Measurements from ENCODE around the gene UNC13B.

DNA sequence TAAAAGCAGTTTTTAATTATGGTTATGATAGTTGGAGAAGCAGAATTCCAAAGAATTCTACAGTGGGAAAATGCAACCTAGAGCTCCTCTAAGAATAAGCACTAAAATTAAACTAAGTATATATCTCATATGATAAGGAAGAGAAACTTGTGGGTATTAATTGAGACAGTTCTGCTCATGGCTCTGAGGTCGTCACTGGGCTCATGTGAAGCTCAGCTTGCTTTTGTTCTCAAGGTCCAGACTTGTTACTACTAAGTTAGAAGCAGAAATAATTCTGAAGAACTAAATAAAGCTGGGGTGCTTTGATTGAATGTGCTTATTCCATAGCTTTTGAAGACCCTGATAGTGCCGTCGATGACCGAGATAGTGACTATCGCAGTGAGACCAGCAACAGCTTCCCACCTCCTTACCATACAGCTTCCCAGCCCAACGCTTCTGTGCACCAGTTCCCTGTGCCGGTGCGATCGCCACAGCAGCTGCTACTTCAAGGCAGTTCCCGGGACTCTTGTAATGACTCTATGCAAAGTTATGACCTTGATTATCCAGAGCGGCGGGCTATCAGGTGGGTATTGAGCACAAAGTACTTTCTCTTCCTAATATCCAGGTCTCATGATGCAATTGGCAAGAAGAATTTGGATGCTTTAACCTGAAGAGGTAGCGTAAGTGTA is 133.7 kb downstream of the UNC13B start:
- no peak for TF ChIP-seq EP400 (IDR thresholded peaks at IDR 0.05)
- TF ChIP-seq, protein P1, sequence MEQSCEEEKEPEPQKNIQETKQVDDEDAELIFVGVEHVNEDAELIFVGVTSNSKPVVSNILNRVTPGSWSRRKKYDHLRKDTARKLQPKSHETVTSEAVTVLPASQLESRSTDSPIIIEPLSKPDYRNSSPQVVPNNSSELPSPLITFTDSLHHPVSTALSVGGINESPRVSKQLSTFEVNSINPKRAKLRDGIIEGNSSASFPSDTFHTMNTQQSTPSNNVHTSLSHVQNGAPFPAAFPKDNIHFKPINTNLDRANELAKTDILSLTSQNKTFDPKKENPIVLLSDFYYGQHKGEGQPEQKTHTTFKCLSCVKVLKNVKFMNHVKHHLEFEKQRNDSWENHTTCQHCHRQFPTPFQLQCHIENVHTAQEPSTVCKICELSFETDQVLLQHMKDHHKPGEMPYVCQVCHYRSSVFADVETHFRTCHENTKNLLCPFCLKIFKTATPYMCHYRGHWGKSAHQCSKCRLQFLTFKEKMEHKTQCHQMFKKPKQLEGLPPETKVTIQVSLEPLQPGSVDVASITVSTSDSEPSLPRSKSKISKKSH (CRISPR knock-in tag; IDR thresholded peaks at IDR 0.05) = no peak
